GM21515 (cell line): Measurements from ENCODE around the gene KRTAP27-1.

Experiments
- ATAC-seq: cut with Tn5 transposase; IDR thresholded peaks from one replicate; pipeline ENCODE4 v1.9.1; 2021; ENCODE audit not compliant: unreplicated experiment

Gene KRTAP27-1, protein sequence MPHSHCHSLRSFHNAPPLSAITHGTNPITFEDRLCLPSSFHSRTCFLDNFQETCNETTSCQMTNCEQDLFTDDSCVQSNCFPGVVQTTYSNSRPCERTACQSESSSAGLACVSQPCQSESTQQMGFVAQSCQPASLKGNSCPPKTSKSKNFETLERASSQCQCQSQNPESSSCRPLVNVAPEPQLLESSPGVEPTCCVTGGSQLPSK

DNA sequence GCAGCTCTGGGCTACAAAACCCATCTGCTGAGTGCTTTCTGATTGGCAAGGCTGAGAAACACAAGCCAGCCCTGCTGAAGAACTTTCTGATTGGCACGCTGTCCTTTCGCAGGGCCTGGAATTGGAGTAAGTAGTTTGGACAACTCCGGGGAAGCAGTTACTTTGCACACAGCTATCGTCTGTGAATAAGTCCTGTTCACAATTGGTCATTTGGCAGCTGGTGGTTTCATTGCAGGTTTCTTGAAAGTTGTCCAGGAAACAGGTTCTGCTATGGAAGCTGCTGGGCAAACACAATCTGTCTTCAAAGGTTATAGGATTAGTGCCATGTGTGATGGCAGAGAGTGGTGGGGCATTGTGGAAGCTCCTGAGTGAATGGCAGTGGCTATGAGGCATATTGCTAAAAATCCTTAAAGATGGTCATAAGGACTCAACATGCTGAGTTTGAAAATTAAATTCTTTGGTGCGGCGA is at the start of gene KRTAP27-1:
TSS of gene KRTAP27-1 (minus strand) at position 419 of the 469 bp plus-strand sequence. CDS start at position 393, 26 bp downstream.
- ATAC-seq: no peak

GRCh38 chr21:30382201-30382600 is 44.7 kb upstream of the KRTAP27-1 start:
- no peak for ATAC-seq

DNA sequence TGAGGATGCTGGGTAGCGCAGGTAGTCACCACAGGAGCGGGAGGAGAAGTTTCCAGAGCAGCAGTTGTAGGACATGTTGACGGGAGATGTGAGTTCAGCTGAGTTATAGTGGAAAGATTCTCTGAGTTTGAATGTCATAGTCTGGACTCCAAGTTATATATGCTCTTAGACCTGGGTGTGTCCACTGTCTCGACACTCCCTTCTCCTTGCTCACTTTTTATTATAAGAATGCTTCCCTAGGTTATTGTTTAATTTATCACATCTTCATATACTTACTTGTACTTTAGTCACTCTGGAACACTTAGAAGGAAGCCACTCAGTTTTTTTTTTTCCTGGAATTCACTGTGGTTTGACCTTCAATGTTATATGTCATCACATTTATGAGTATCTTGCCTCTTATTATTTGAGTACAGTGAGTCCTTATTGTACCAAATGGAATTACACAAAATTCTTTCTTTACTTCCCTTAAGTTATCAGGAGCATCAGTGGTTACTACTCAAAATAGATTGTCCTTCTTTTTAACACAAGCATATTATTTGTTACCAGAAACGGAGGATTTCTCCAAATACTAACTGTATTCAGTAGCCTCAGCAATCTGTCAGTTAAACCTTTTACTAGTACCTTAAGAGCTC is 34.8 kb upstream of the KRTAP27-1 start, which contains the start of gene KRTAP13-2:
TSS of gene KRTAP13-2 (minus strand) at position 133 of the 632 bp plus-strand sequence. CDS start at position 75, 58 bp downstream.
- no peak for ATAC-seq

- no peak for ATAC-seq
Observed at GRCh38 chr21:30355906-30356305, 18.4 kb upstream of the KRTAP27-1 start.

- ATAC-seq: no peak
Observed at GRCh38 chr21:30354308-30355005, 17.0 kb upstream of the KRTAP27-1 start.

GRCh38 chr21:30351534-30351933 is 14.0 kb upstream of the KRTAP27-1 start:
- no peak for ATAC-seq

GRCh38 chr21:30349572-30349971 is 12.1 kb upstream of the KRTAP27-1 start:
- no peak for ATAC-seq

GRCh38 chr21:30348506-30348905 is 11.0 kb upstream of the KRTAP27-1 start, which contains the start of gene KRTAP23-1:
TSS of gene KRTAP23-1 (minus strand) at chr21:30348606. CDS start at chr21:30348606, 0 bp downstream.
- ATAC-seq: no peak

- no peak for ATAC-seq
Observed at GRCh38 chr21:30345014-30345413, 7.5 kb upstream of the KRTAP27-1 start.

GRCh38 chr21:30340714-30341573 is 3.5 kb upstream of the KRTAP27-1 start:
- ATAC-seq: no peak

- ATAC-seq: no peak
Observed at GRCh38 chr21:30338717-30339116, 1.2 kb upstream of the KRTAP27-1 start.

DNA sequence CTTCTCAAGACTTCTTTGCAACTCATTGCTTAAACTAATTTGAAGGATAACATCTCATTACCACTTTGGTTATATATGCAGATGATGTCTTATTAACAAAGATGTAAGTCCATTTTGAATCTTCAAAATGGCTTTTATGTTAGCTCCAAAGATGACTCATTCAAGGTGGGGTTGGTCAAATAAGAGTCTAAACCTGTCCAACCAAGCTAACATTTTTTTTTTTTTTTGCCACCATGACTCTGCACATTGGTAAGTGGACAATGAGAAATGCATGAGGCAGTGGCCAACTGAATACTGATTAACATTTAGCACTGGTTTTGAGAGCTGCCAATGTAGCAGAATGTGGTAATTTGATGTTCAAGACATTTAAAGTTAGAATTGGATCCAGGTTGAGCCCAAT is 278 bp upstream of the KRTAP27-1 start:
- ATAC-seq: no peak

DNA sequence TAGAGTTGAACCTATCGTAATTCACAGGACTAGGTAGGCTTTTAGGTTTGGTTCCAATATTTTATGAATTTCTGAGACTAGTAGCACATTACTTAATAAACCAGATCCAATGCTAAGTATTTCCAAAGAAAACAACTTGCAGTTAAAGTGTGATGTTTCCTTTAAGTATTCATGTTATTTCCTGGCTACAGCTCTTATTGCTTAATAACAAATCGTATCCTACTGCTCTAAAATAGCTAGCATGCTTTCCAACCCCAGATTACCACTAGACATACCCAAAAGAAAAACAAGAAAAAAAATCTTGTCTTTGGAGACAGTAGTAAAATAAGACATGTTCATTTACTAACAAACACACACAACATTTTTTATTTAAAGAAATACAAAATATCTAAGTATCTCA is 898 bp downstream of the KRTAP27-1 start:
- ATAC-seq: no peak

GRCh38 chr21:30333736-30334135 is 3.8 kb downstream of the KRTAP27-1 start:
- no peak for ATAC-seq

DNA sequence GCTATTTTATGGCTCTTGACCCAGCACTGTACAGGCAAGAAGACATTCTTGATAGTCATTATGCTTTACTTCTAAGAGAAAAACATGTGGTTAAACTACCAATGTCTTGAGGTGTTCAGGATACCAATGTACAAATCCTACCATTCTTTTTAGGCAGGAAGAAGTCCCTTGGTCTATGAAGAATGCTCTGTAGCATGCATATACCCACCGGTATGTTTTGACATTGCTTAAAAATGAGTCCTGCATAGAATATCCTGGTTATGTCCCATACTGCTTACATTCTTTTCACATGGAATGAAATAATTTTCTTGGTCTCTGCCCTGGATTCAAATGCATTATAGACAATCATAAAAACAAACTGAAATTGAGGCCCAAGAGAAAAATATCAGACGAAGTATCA is 4.8 kb downstream of the KRTAP27-1 start:
- ATAC-seq: no peak

DNA sequence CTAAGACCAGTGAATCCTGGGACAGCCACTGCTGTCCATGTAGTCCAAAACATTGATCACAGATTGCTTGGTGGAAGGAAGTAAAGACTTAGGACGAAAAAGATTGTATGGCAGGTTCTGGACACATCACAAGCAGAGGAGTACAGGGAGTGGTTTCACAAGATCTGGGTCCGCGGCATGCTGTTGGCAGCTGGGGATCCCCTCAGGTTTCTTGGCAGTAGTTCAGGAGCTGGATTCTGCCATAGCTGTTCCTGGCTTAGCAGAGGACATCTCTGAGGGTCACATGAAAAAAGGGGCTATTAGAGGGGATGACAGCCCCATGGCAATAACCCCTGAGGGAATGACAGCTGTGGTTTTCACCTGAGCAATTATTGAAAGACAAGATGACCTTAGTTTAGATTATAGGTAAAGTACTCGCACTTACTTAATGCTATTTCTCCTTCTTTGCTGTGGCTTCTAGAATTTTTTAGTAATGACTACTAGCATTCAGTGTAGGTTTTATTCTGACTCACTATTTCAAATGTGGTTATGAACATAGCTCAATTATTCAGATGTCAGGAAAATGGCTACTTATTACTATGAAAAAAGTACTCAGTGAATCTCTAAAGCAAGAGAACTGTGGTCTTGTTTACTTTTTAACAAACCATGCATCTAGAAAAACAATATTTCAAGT is 8.2 kb downstream of the KRTAP27-1 start:
- no peak for ATAC-seq

- ATAC-seq: no peak
Observed at GRCh38 chr21:30326390-30326789, 11.1 kb downstream of the KRTAP27-1 start.

DNA sequence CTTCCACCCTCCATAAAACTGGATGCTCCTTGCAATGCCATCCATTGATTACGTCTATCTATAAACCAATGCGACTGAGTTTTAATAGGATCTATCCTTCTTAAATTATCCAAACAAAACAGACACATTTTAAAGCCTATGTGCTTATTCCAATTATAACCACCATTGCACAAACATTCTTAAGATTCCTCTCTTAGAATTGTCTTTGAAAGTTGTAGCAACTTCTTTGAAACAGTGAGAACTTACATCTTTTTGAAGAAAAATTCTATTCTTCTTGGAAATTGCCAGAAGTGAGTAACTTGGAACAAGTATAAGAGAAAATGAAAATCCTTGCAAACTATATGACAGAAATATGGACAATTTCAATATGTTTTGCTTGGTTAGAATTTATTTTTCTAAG is 17.3 kb downstream of the KRTAP27-1 start, which contains the start of gene KRTAP26-1:
TSS of gene KRTAP26-1 (minus strand) at position 101 of the 400 bp plus-strand sequence. CDS start 280 bp downstream, outside the sequence.
- no peak for ATAC-seq

DNA sequence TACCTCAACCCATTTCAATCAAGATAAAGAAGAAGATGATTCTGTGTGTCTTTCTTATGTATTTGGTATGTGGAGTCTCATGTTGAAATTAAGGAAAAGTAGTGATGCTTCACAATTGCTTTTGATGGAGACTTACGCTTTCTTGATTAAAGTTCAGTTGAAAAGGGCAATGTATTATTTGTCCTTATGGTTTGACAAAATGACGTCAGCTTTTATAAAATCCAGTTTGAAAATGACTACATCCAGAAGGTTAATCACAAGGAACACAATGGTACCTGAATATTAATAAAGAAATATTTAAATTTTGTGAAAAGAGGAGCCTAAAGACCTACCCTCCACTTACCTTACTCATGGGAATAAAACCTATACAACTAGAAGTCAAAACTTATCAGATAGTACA is 21.8 kb downstream of the KRTAP27-1 start:
- ATAC-seq: no peak

DNA sequence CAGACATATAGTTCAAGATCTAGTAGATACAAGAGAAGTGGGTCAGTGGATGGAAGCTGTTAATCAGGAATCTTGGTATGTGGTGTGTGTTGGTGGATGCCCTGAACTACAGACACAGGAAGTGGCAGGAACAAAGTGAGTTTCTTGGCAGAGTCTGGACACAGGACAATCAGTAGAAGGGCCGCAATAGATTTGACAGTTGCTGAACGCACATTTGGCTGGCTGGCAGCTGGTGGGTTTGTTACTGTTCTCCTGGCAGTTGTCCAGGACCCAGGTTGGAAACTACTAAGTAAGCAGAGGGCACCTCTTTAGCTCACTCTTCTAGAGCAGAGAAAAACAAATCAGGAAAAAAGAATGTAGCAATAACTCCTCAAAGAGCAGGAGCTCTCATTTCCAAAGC is 30.6 kb downstream of the KRTAP27-1 start:
- no peak for ATAC-seq
